Upper lobe of left lung (tissue), 6 donors: ENCODE results near the gene GMDS. TPM values are rescaled to one million over a fixed set of nuclear protein-coding genes. Genes with fewer than 3 reads are reported as not detected.

Experiments
- ATAC-seq, 2 donors: fragments of 200-7000 bp; cut with Tn5 transposase; one replicate each; pipeline ENCODE4 v1.9.1; 2022; ENCODE audit warnings: mild to moderate bottlenecking in 2 of 2, moderate library complexity in 2 of 2; ENCODE audit not compliant: low FRiP score in 2 of 2
- DNase-seq, 2 donors: peaks; one replicate each; pipeline ENCODE4 v3.0.0-alpha.2; 2019 to 2020
- H3K27ac ChIP-seq, 4 donors: fragments of 200-600 bp; sonication (generic); one replicate each; pipeline ENCODE4 v1.5.1; 2016 to 2019
- H3K27me3 ChIP-seq, 4 donors: fragments of 200-600 bp; sonication (generic); one replicate each; pipeline ENCODE4 v1.5.1; 2017 to 2019
- H3K36me3 ChIP-seq, 4 donors: fragments of 200-600 bp; sonication (generic); one replicate each; pipeline ENCODE4 v1.5.1; 2016 to 2019
- H3K4me1 ChIP-seq, 4 donors: fragments of 200-600 bp; sonication (generic); one replicate each; pipeline ENCODE4 v1.5.1; 2018 to 2019
- H3K4me3 ChIP-seq, 4 donors: fragments of 200-600 bp; sonication (generic); one replicate each; pipeline ENCODE4 v1.5.1; 2017 to 2019; ENCODE audit warnings: mild to moderate bottlenecking in 2 of 4, moderate library complexity in 1 of 4
- H3K9me3 ChIP-seq, 4 donors: fragments of 200-600 bp; sonication (generic); one replicate each; pipeline ENCODE4 v1.5.1; 2018 to 2019
- EP300 ChIP-seq, 4 donors: sonication (generic); formaldehyde crosslinking; IDR thresholded peaks; one replicate each; pipeline ENCODE4 v1.5.1; 2017; ENCODE audit warnings: antibody characterized with exemption in 4 of 4, control low read depth in 2 of 4
- POLR2A ChIP-seq, 4 donors: fragments of 450-650 bp; IDR thresholded peaks; one replicate each; pipeline ENCODE4 v1.5.1; 2016 to 2017; ENCODE audit warnings: antibody characterized with exemption in 4 of 4, mild to moderate bottlenecking in 2 of 4
- POLR2AphosphoS5 ChIP-seq, 2 donors: sonication (generic); formaldehyde crosslinking; IDR thresholded peaks; one replicate each; pipeline ENCODE4 v1.5.1; 2017; ENCODE audit warnings: antibody characterized with exemption in 2 of 2
- WGBS, 2 donors: methylation state at CpG; one replicate each; pipeline ENCODE4 v1.1.5; 2017 to 2018; 5-methylcytosine and 5-hydroxymethylcytosine counted together
- total RNA-seq, 6 donors: library from RNA; depleted of rRNA in 4 of 6; stranded (reverse); fragments of >200 nt in 4 of 6; gene quantifications; one replicate each; pipeline versions ENCODE4 v1.1.0 to v1.2.1, GENCODE V29; 2016 to 2021
- TF ChIP-seq, protein P1 (sequence below), 6 experiments: fragments of 450-650 bp in 4 of 6; fragments of 200-600 bp in 2 of 6; sonication (generic) in 2 of 6; IDR thresholded peaks; one replicate each; pipeline ENCODE4 v1.5.1; 2016 to 2019; ENCODE audit warnings: antibody characterized with exemption in 6 of 6
- donor health status: DM: no; HTN: no; CAD: no; lungs with moderate emphysema.
- donor health status: DM: no; HTN: yes; CAD: no; lungs with severe emphysema.

GMDS gene
- total RNA-seq, 6 donors from 2014 or later: 7.6 to 17.8 (median 14.1) TPM

GRCh38 chr6:1633366-1634021 lies 611.9 kb downstream of the GMDS start:
- H3K36me3 ChIP-seq: no peaks in the 10 kb centered on the region
- H3K4me1 ChIP-seq: peaks cover 0 to 6% (median 0%) of the 10 kb centered on the region in 4 donors
- no peak overlapping the region for H3K4me3 ChIP-seq
- ATAC-seq: no peak
- WGBS, 2 donors: 94 to 97% methylated on average over 6 to 16 of the region's 16 CpGs
- DNase-seq: no peak
- H3K27me3 ChIP-seq: no peaks in the 10 kb centered on the region
- H3K9me3 ChIP-seq: no peaks in the 10 kb centered on the region
- TF ChIP-seq POLR2AphosphoS5 (IDR thresholded peaks at IDR 0.05) (no peak), POLR2A (IDR thresholded peaks at IDR 0.05) (no peak), EP300 (IDR thresholded peaks at IDR 0.05) (no peak)
- TF ChIP-seq, protein P1, sequence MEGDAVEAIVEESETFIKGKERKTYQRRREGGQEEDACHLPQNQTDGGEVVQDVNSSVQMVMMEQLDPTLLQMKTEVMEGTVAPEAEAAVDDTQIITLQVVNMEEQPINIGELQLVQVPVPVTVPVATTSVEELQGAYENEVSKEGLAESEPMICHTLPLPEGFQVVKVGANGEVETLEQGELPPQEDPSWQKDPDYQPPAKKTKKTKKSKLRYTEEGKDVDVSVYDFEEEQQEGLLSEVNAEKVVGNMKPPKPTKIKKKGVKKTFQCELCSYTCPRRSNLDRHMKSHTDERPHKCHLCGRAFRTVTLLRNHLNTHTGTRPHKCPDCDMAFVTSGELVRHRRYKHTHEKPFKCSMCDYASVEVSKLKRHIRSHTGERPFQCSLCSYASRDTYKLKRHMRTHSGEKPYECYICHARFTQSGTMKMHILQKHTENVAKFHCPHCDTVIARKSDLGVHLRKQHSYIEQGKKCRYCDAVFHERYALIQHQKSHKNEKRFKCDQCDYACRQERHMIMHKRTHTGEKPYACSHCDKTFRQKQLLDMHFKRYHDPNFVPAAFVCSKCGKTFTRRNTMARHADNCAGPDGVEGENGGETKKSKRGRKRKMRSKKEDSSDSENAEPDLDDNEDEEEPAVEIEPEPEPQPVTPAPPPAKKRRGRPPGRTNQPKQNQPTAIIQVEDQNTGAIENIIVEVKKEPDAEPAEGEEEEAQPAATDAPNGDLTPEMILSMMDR (IDR thresholded peaks at IDR 0.05): no peak
- H3K27ac ChIP-seq: no peak overlapping the region

- Histone ChIP-seq H3K27me3 (peaks cover 0 to 4% (median 0%) of the 10 kb centered on the region in 4 donors), H3K4me3 (no peak overlapping the region), H3K9me3 (no peaks in the 10 kb centered on the region), H3K4me1 (peaks cover 0 to 6% (median under 1%) of the 10 kb centered on the region in 4 donors), H3K27ac (no peak overlapping the region), H3K36me3 (no peaks in the 10 kb centered on the region)
- DNase-seq: no peak
- 86 to 87% methylated on average over 4 of the region's 4 CpGs for WGBS, 2 donors
- no peak for TF ChIP-seq EP300 (IDR thresholded peaks at IDR 0.05)
- TF ChIP-seq, protein P1 (IDR thresholded peaks at IDR 0.05): no peak
- no peak for TF ChIP-seq POLR2A (IDR thresholded peaks at IDR 0.05)
- no peak for ATAC-seq
Observed at GRCh38 chr6:1631251-1631650, 614.2 kb downstream of the GMDS start.

DNA sequence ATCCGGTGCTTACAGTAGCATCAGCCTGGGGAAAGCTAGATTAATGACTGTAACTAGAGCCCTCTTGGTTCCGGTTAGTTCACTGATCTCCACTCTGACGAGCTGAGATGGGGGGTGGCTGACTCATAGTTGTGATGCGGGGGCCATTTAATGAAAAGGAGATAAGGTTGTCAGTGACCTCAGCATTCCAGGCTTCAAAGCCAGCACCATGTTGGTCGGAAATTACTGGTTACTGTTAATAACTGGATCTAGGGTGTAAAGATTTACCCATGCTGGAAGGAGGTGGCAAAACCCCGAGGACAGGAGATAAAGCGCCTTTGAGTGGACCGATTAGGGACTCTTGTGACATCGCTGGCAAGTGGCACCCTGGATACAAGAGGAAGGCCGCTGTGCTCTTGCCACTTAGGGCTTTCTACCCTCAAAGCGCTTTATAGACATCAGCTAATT lies 614.6 kb downstream of the GMDS start:
- Histone ChIP-seq H3K9me3 (no peaks in the 10 kb centered on the region), H3K27ac (no peak overlapping the region), H3K4me3 (no peak overlapping the region), H3K27me3 (peaks cover 0 to 9% (median 2%) of the 10 kb centered on the region in 4 donors), H3K36me3 (no peaks in the 10 kb centered on the region), H3K4me1 (peaks cover 0 to 6% (median 3%) of the 10 kb centered on the region in 4 donors)
- DNase-seq: no peak
- TF ChIP-seq POLR2A (IDR thresholded peaks at IDR 0.05) (no peak), POLR2AphosphoS5 (IDR thresholded peaks at IDR 0.05) (no peak), EP300 (IDR thresholded peaks at IDR 0.05) (no peak)
- TF ChIP-seq, protein P1 (IDR thresholded peaks at IDR 0.05): no peak
- 88 to 90% methylated on average over 11 of the region's 11 CpGs for WGBS, 2 donors
- no peak for ATAC-seq

- 95 to 97% methylated on average over 10 of the region's 10 CpGs for WGBS, 2 donors
- peaks cover 0 to 13% (median 4%) of the 10 kb centered on the region in 4 donors for H3K27me3 ChIP-seq
- no peaks in the 10 kb centered on the region for H3K36me3 ChIP-seq
- peaks cover 4 to 10% (median 5%) of the 10 kb centered on the region in 4 donors for H3K4me1 ChIP-seq
- no peak for DNase-seq
- H3K27ac ChIP-seq: no peak overlapping the region
- TF ChIP-seq, protein P1 (IDR thresholded peaks at IDR 0.05): no peak
- no peaks in the 10 kb centered on the region for H3K9me3 ChIP-seq
- no peak overlapping the region for H3K4me3 ChIP-seq
- no peak for ATAC-seq
Observed at GRCh38 chr6:1630212-1630770, 615.1 kb downstream of the GMDS start.

- Histone ChIP-seq H3K9me3 (no peaks in the 10 kb centered on the region), H3K27me3 (peaks cover 0 to 21% (median 8%) of the 10 kb centered on the region in 4 donors), H3K4me1 (peaks cover 8 to 20% (median 14%) of the 10 kb centered on the region in 4 donors), H3K36me3 (no peaks in the 10 kb centered on the region), H3K4me3 (no peak overlapping the region), H3K27ac (no peak overlapping the region)
- TF ChIP-seq EP300 (IDR thresholded peaks at IDR 0.05) (no peak), POLR2AphosphoS5 (IDR thresholded peaks at IDR 0.05) (no peak), POLR2A (IDR thresholded peaks at IDR 0.05) (no peak)
- TF ChIP-seq, protein P1 (IDR thresholded peaks at IDR 0.05): no peak
- DNase-seq (no peak), ATAC-seq (no peak)
- 89 to 91% methylated on average over 9 to 14 of the region's 14 CpGs for WGBS, 2 donors
Observed at GRCh38 chr6:1629316-1629715, 616.1 kb downstream of the GMDS start.
